ENCODE measurements around the gene MGLL.
"Not testable (repeated sequence)": the region's sequence is repeated elsewhere in the genome, so short reads cannot be mapped to it uniquely, and the experiment has no call there.

MGLL gene

DNA sequence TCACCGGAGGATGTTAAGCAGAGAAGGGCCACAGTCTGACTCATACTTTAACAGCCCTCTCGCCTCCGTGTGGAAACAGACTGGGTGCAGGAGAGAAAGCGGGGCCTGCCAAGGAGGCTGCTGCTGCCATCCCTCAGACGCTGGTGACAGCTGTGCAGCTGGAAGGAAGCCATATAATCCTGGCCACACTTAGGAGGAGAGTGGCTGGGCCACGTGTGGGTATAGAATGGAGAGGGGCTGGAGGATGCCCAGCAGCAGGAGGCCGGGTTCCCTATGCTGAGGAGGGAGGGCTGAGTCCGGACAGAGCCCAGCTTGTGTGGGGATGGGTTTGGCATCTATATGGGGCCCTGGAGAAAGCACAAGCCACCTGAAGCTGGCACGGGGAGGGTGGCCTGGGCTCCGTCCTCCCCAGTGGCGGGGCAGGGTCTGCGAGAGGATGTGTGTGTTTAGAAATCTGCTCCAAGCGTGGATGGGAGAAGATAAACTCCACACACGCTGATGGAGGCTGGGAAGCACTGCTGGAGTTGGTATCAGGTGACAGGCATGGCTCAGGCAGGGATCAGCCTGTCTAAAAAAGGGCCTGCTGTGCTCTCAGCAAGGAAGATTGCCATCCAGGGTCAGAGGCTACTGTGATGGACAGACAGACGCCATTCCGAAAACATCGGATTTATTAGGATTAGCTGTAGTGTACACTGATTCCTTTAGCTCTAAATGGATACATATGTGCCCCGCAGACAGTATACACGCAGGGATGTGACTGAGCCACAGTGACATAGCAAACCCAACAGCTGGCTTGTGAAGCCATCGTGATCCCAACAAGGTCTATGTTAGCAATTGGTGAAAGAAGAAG is 133.7 kb downstream of the MGLL start:
- Mint-ChIP-seq H3K9me3 (no peaks in the 10 kb centered on the region), H3K27ac (ENCODE audit: low read depth) (no peak overlapping the region), H3K36me3 (ENCODE audit: insufficient read depth) (no peaks in the 10 kb centered on the region), H3K4me3 (no peak overlapping the region), H3K27me3 (peaks cover 13% of the 10 kb centered on the region), H3K4me1 (no peaks in the 10 kb centered on the region)
- no peak for DNase-seq (ENCODE audit: low spot score in 2 of 2)
- no peak for ATAC-seq (replicated peaks; ENCODE audit: extremely low read depth, poor library complexity, severe bottlenecking)

DNA sequence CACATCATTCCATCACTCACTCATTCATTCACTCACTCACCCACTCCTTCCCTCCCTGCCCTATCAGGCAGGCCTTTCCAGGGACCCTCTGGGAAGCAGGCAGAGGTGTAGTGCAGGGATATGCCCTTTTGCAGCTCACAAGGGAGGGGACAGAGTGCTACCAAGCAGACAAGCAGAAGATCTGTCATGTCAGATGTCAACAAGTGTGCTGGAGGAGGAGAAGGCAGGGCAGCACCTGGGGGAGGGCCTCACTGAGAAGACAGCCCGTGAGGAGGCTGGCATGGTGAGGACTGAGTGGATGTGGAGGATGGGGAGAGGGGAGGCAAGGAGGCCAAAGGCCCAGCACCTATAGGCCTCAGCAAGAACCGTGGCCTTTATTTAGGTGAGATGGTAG is 134.3 kb downstream of the MGLL start:
- Mint-ChIP-seq H3K27ac (ENCODE audit: low read depth) (no peak overlapping the region), H3K4me3 (no peak overlapping the region), H3K9me3 (no peaks in the 10 kb centered on the region), H3K36me3 (ENCODE audit: insufficient read depth) (no peaks in the 10 kb centered on the region), H3K4me1 (no peaks in the 10 kb centered on the region), H3K27me3 (peaks cover 6% of the 10 kb centered on the region)
- no peak for ATAC-seq (replicated peaks; ENCODE audit: extremely low read depth, poor library complexity, severe bottlenecking)
- no peak for DNase-seq (ENCODE audit: low spot score in 2 of 2)

DNA sequence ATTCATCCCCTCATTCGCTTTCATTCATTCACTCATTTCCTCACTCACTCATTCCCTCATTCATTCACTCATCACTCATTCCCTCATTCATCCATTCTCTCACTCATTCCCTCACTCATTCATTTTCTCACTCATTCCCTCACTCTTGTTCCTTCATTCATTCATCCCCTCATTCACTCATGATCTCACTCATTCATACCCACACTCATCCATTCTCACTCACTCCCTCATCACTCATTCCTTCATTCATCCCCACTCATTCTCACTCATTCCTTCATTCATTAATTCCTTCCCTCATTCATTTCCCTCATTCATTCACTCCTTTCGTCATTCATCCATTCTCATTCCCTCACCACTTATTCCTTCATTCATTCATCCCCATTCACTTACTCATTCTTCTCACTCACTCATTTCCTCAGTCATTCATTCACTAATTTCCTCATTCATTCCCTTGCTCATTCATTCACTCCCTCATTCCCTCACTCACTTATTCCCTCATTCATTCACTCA is 135.0 kb downstream of the MGLL start:
- DNase-seq (ENCODE audit: low spot score in 2 of 2), result no peak
- Mint-ChIP-seq H3K27me3 (no peaks in the 10 kb centered on the region), H3K4me1 (no peaks in the 10 kb centered on the region), H3K36me3 (ENCODE audit: insufficient read depth) (no peaks in the 10 kb centered on the region), H3K4me3 (no peak overlapping the region), H3K27ac (ENCODE audit: low read depth) (no peak overlapping the region), H3K9me3 (no peaks in the 10 kb centered on the region)
- ATAC-seq (replicated peaks; ENCODE audit: extremely low read depth, poor library complexity, severe bottlenecking), result no peak

DNA sequence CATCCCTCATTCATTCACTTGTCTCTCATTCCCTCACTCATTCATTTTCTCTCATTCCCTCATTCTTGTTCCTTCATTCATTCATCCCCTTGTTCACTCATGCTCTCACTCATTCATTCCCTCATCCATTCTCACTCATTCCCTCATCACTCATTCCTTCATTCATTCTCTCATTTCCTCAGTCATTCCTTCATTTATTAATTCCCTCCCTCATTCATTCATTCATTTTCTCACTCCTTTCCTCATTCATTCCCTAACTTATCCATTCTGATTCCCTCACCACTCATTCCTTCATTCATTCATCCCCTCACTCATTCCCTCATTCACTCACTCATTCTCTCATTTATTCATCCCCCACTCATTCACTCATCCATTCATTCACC is 135.8 kb downstream of the MGLL start:
- Mint-ChIP-seq H3K36me3 (ENCODE audit: insufficient read depth) (no peaks in the 10 kb centered on the region), H3K9me3 (no peaks in the 10 kb centered on the region), H3K4me1 (no peaks in the 10 kb centered on the region), H3K27ac (ENCODE audit: low read depth) (no peak overlapping the region), H3K4me3 (no peak overlapping the region), H3K27me3 (no peaks in the 10 kb centered on the region)
- ATAC-seq (replicated peaks; ENCODE audit: extremely low read depth, poor library complexity, severe bottlenecking) (no peak), DNase-seq (ENCODE audit: low spot score in 2 of 2) (no peak)

DNA sequence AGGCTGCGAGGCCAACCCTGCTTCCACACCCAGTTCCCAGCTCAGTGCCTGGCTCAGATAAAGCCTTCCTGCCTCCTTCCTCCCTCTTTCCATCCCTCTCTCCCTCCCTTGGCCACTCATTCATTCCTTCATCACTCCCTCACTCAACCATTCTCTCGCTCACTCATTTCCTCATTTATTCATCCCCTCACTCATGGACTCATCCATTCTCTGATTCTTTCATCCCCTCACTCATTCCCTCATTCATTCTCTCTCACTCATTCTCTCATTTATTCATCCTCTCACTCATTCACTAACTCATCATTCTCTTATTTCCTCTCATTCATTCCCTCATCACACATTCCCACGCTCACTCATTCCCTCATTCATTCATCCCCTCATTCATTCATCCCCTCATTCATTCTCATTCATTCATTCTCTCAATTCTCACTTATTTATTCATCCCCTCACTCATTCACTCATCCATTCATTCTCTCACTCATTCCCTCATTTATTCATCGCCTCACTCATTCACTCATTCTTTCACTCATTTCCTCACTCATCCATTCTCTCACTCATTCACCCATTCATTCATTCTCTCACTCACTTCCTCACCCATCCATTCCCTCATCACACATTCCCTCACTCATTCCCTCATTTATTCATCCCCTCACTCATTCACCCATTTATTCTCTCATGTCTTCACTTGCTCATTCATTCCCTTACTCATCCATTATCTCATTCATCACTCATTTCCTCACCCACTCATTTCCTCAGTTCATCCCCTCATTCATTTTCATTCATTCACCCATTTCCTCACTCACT is 136.4 kb downstream of the MGLL start:
- DNase-seq (ENCODE audit: low spot score in 2 of 2) (no peak), ATAC-seq (replicated peaks; ENCODE audit: extremely low read depth, poor library complexity, severe bottlenecking) (no peak)
- H3K27ac Mint-ChIP-seq (ENCODE audit: low read depth), result no peak overlapping the region
- no peaks in the 10 kb centered on the region for H3K27me3 Mint-ChIP-seq
- H3K9me3 Mint-ChIP-seq, result no peaks in the 10 kb centered on the region
- H3K4me1 Mint-ChIP-seq, result no peaks in the 10 kb centered on the region
- no peaks in the 10 kb centered on the region for H3K36me3 Mint-ChIP-seq (ENCODE audit: insufficient read depth)
- H3K4me3 Mint-ChIP-seq, result no peak overlapping the region

DNA sequence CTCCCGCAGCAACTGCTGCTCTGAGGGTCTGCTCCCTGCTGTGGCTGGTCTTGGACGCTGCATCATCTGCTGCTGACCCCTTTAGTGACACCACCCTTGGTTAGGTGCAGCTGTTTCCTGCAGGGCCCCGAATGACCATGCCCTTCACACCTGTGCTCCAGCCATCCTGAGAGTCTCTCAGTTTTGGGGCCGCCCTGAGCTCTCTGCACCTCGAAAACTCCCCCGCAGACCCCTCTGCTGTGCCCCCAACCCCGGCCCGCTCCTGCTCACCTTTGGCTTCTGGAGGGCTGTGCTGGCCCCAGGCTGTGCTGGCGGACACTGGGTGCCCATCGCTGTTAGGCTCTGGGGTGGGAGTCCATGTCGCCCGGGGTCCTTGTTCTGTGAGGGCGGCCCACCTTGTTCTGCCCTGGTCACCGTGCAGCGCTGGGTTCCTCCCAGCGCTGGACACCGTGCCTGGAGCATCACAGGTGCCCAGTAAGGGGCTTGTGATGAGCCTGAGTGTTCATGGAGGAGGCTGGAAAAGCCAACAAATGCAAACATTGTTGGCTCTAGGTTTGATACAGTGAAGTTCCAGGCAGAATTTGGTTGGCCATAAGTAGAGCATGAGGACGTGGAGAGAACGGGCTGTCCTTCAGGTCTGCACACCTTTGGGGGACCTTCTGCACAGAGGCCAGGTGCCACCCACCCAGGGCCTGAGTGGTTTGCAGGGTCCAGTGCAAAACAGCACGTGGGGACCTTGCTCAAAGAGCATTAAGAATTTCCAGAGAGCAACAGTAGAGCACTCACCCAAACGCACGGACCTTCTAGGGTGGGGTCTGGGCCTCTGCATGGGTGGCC is 137.2 kb downstream of the MGLL start:
- ATAC-seq (replicated peaks; ENCODE audit: extremely low read depth, poor library complexity, severe bottlenecking), result no peak
- Mint-ChIP-seq H3K4me3 (no peak overlapping the region), H3K36me3 (ENCODE audit: insufficient read depth) (peaks cover under 1% of the 10 kb centered on the region), H3K9me3 (no peaks in the 10 kb centered on the region), H3K27me3 (no peaks in the 10 kb centered on the region), H3K27ac (ENCODE audit: low read depth) (no peak overlapping the region), H3K4me1 (no peaks in the 10 kb centered on the region)
- no peak for DNase-seq (ENCODE audit: low spot score in 2 of 2)

DNA sequence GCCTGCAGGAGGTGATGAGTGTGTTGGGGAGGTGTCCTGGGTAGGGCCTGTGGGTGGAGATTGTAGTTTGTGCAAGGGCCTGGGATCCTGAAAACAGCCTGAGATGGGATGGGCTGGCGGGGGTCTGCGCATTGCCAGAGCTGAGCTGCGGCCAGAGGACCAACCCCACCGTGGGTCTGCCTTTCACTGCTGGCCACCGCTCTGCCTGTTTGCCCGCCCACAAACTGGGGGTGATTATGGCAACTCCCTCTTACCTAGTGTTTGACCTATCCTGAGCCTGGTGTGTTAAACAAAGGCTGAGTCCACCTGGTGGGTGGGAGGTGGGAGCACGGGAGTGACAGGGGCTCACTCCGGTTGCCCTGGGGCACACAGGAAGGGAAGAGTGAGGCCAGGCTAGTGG is 139.8 kb downstream of the MGLL start:
- no peak overlapping the region for H3K4me3 Mint-ChIP-seq
- H3K4me1 Mint-ChIP-seq, result peaks cover 4% of the 10 kb centered on the region
- H3K27me3 Mint-ChIP-seq, result no peaks in the 10 kb centered on the region
- H3K9me3 Mint-ChIP-seq, result no peaks in the 10 kb centered on the region
- DNase-seq (ENCODE audit: low spot score in 2 of 2) (peak in 1 of 2 donors; percentile 6), ATAC-seq (replicated peaks; ENCODE audit: extremely low read depth, poor library complexity, severe bottlenecking) (no peak)
- H3K36me3 Mint-ChIP-seq (ENCODE audit: insufficient read depth), result peaks cover 7% of the 10 kb centered on the region
- no peak overlapping the region for H3K27ac Mint-ChIP-seq (ENCODE audit: low read depth)

DNA sequence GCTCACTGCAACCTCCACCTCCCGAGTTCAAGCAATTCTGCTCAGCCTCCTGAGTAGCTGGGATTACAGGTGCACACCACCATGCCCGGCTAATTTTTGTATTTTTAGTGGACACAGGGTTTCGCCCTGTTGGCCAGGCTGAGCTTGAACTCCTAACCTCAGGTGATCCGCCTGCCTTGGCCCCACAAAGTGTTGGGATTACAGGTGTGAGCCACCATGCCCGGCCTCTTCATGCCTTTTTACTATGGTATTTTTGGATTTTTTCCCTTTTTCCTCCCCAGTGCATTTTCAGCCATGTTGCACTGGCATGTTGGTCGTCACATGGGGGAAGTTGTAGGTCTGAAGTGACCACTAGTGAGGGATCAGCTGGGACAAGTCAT is 140.2 kb downstream of the MGLL start:
- not testable (repeated sequence) for H3K4me1 Mint-ChIP-seq; H3K36me3 Mint-ChIP-seq (ENCODE audit: insufficient read depth); H3K4me3 Mint-ChIP-seq; DNase-seq (ENCODE audit: low spot score in 2 of 2); ATAC-seq (replicated peaks; ENCODE audit: extremely low read depth, poor library complexity, severe bottlenecking); H3K27ac Mint-ChIP-seq (ENCODE audit: low read depth); H3K9me3 Mint-ChIP-seq; H3K27me3 Mint-ChIP-seq

DNA sequence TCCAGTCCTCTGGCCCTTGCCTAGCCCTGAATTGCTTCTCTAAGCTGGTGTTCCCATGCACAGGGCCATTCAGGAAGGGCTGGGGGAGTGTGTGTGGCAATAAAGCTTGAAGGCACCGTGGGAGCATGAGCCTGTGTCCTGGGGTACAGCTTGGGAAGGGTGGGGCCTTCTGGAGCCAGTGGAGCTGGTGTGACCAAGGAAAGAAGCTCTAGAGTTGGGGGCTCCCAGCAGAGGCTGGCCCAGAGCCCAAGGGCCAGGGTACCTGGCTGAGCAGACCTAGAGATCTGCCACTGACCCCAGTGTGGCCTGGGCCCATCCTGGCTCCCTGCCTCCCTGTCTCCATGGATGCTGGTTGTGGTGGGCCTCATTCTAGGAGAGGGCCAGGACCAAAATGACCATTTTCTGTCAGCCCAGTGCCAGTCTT is 141.5 kb downstream of the MGLL start:
- H3K27ac Mint-ChIP-seq (ENCODE audit: low read depth), result no peak overlapping the region
- peak in 1 of 2 donors; percentile 11 for DNase-seq (ENCODE audit: low spot score in 2 of 2)

DNA sequence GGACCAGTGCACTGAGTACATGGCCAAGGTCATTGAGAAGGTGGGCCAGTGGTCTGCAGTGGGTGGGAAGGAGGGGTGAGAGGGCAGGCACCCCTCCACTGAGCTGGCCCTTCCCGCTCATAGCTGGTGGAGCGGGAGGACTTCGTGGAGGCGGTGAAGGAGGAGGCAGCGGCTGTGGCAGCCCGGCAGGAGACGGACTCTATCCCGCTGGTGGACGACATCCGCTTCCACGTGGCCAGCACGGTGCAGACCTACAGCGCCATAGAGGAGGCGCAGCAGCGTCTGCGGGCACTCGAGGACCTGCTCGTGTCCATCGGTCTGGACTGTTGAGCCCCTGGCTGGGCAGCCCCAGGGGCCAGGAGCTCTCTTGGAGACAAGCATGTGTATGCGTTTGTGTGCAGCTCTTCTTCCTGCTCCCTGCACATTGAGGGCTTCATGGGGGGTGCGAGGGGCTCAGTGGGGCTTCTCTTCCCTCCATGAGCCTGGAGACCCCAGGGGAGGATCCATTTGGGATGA is 142.1 kb downstream of the MGLL start:
- peaks cover 8% of the 10 kb centered on the region for H3K36me3 Mint-ChIP-seq (ENCODE audit: insufficient read depth)
- H3K4me3 Mint-ChIP-seq, result no peak overlapping the region
- H3K27me3 Mint-ChIP-seq, result no peaks in the 10 kb centered on the region
- H3K9me3 Mint-ChIP-seq, result no peaks in the 10 kb centered on the region
- no peak for ATAC-seq (replicated peaks; ENCODE audit: extremely low read depth, poor library complexity, severe bottlenecking)
- DNase-seq (ENCODE audit: low spot score in 2 of 2), result peak in 1 of 2 donors; percentile 12
- H3K4me1 Mint-ChIP-seq, result peaks cover 18% of the 10 kb centered on the region
- no peak overlapping the region for H3K27ac Mint-ChIP-seq (ENCODE audit: low read depth)

More for the DNA sequence above, 141.5 kb downstream of the MGLL start:
- peaks cover 8% of the 10 kb centered on the region for H3K36me3 Mint-ChIP-seq (ENCODE audit: insufficient read depth)
- no peak for ATAC-seq (replicated peaks; ENCODE audit: extremely low read depth, poor library complexity, severe bottlenecking)
- peaks cover 13% of the 10 kb centered on the region for H3K4me1 Mint-ChIP-seq
- no peak overlapping the region for H3K4me3 Mint-ChIP-seq
- no peaks in the 10 kb centered on the region for H3K9me3 Mint-ChIP-seq
- no peaks in the 10 kb centered on the region for H3K27me3 Mint-ChIP-seq

DNA sequence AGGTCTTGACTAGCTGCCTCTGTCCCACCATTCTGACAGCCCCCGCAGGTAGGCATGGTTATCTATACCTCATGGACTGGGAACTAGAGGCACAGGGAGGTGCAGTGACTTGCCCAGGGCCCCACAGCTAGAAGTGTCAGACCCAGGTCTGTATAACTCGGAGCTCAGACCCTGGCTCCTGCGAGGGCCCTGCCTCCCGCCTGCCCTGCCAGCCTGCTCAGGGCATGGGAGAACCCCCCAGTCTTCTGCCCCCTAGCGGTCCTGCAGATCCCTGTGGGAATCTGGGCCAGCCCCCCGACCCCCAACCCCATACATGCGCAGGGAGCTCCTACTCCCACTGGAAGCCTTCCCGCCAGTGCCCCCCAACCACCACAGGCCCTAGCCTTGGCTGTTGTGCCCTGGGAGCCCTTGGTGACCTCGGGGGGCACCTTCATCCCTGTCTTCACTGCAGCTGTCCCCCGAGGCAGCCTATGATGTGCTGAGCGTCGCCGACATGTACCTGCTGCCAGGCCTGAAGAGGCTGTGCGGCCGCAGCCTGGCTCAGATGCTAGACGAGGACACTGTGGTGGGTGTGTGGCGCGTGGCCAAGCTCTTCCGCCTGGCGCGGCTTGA is 142.7 kb downstream of the MGLL start:
- no peaks in the 10 kb centered on the region for H3K9me3 Mint-ChIP-seq
- no peaks in the 10 kb centered on the region for H3K27me3 Mint-ChIP-seq
- peaks cover 24% of the 10 kb centered on the region for H3K4me1 Mint-ChIP-seq
- no peak for DNase-seq (ENCODE audit: low spot score in 2 of 2)
- peaks cover 11% of the 10 kb centered on the region for H3K36me3 Mint-ChIP-seq (ENCODE audit: insufficient read depth)
- H3K4me3 Mint-ChIP-seq, result no peak overlapping the region
- no peak overlapping the region for H3K27ac Mint-ChIP-seq (ENCODE audit: low read depth)
- no peak for ATAC-seq (replicated peaks; ENCODE audit: extremely low read depth, poor library complexity, severe bottlenecking)
